CD14-positive monocyte (primary cell): ENCODE measurements around the gene C1orf50. TPM values are rescaled to one million over a fixed set of nuclear protein-coding genes. Genes with fewer than 3 reads are reported as not detected.
"Not testable (repeated sequence)": the region's sequence is repeated elsewhere in the genome, so short reads cannot be mapped to it uniquely, and the experiment has no call there.

Experiments used
- DNase-seq, 3 donors: peaks; one replicate each; pipeline ENCODE4 v3.0.0-alpha.2; 2011 to 2022
- H2AFZ ChIP-seq: 2 replicates; pipeline ENCODE4 v1.6.0; 2012; ENCODE audit warnings: mild to moderate bottlenecking, low read depth, low read length, inconsistent platforms; ENCODE audit not compliant: insufficient read depth, poor library complexity, severe bottlenecking
- H3K27ac ChIP-seq, 2 donors: 1 replicate in 1 of 2; 2 replicates in 1 of 2; pipeline ENCODE4 v1.5.1; 2012 to 2013; ENCODE audit warnings: low read length in 2 of 2, control low read depth in 1 of 2, inconsistent platforms in 1 of 2, low read depth in 1 of 2, mild to moderate bottlenecking in 1 of 2
- H3K27me3 ChIP-seq, 2 donors: one replicate each; pipeline versions ENCODE4 v1.6.0 to v1.6.1; 2011 to 2013; ENCODE audit warnings: low read length in 2 of 2; ENCODE audit not compliant: control insufficient read depth in 2 of 2, insufficient read depth in 2 of 2
- H3K36me3 ChIP-seq, 2 donors: replicated peaks in 1 of 2; 1 replicate in 1 of 2; 2 replicates in 1 of 2; pipeline versions ENCODE4 v1.5.1 to v1.6.1; 2012 to 2013; ENCODE audit warnings: low read length in 2 of 2, control low read depth in 1 of 2, inconsistent platforms in 1 of 2, mild to moderate bottlenecking in 1 of 2; ENCODE audit not compliant: insufficient read depth in 2 of 2, control insufficient read depth in 1 of 2
- H3K4me1 ChIP-seq, 2 donors: 1 replicate in 1 of 2; 2 replicates in 1 of 2; pipeline versions ENCODE4 v1.5.1 to v1.6.1; 2012 to 2013; ENCODE audit warnings: low read length in 2 of 2, control low read depth in 1 of 2, inconsistent platforms in 1 of 2, mild to moderate bottlenecking in 1 of 2, moderate library complexity in 1 of 2; ENCODE audit not compliant: insufficient read depth in 2 of 2, control insufficient read depth in 1 of 2
- H3K4me2 ChIP-seq: replicated peaks from 2 replicates; pipeline ENCODE3; 2012; ENCODE audit warnings: low read length, moderate library complexity, mild to moderate bottlenecking; ENCODE audit not compliant: poor library complexity, severe bottlenecking; ENCODE audit errors: extremely low read depth
- H3K4me3 ChIP-seq, 3 experiments: fragments of 200-600 bp in 1 of 3; sonication (generic) in 1 of 3; replicated peaks in 1 of 3; 1 replicate in 2 of 3; 2 replicates in 1 of 3; pipeline ENCODE4 v1.5.1; 2011 to 2013; ENCODE audit warnings: low read length in 3 of 3, mild to moderate bottlenecking in 3 of 3, control low read depth in 2 of 3, low read depth in 2 of 3, inconsistent platforms in 1 of 3, moderate library complexity in 1 of 3
- H3K79me2 ChIP-seq: 2 replicates; pipeline ENCODE4 v1.6.0; 2012; ENCODE audit warnings: mild to moderate bottlenecking, control low read depth, inconsistent platforms, low read length, moderate library complexity; ENCODE audit not compliant: insufficient read depth
- H3K9ac ChIP-seq: 2 replicates; pipeline ENCODE4 v1.6.0; 2017; ENCODE audit warnings: low read length, mild to moderate bottlenecking; ENCODE audit not compliant: insufficient read depth, poor library complexity, severe bottlenecking
- H3K9me3 ChIP-seq, 2 donors: replicated peaks in 1 of 2; 1 replicate in 1 of 2; 2 replicates in 1 of 2; pipeline versions ENCODE4 v1.5.1 to v1.6.1; 2012 to 2013; ENCODE audit warnings: low read length in 2 of 2, control low read depth in 1 of 2; ENCODE audit not compliant: control insufficient read depth in 1 of 2, insufficient read depth in 1 of 2
- H4K20me1 ChIP-seq: 2 replicates; pipeline ENCODE4 v1.6.0; 2012; ENCODE audit warnings: mild to moderate bottlenecking, low read length, control low read depth, moderate library complexity; ENCODE audit not compliant: insufficient read depth
- H3K27ac Mint-ChIP-seq, 7 donors: one replicate each; pipeline ENCODE4 v1.8.0; 2020; ENCODE audit warnings: mild to moderate bottlenecking in 7 of 7, mixed read lengths in 7 of 7, moderate library complexity in 6 of 7, inconsistent platforms in 2 of 7
- H3K27me3 Mint-ChIP-seq, 3 donors: one replicate each; pipeline ENCODE4 v1.8.0; 2021 to 2022; ENCODE audit warnings: low read depth in 3 of 3, mild to moderate bottlenecking in 3 of 3, mixed read lengths in 3 of 3, moderate library complexity in 3 of 3, inconsistent platforms in 1 of 3
- H3K36me3 Mint-ChIP-seq, 2 donors: one replicate each; pipeline ENCODE4 v1.8.0; 2020; ENCODE audit warnings: mixed read lengths in 2 of 2, inconsistent platforms in 1 of 2, mild to moderate bottlenecking in 1 of 2
- H3K4me1 Mint-ChIP-seq: one replicate; pipeline ENCODE4 v1.8.0; 2020; ENCODE audit warnings: mild to moderate bottlenecking, mixed read lengths
- H3K4me3 Mint-ChIP-seq, 2 donors: one replicate each; pipeline ENCODE4 v1.8.0; 2020; ENCODE audit warnings: mild to moderate bottlenecking in 2 of 2, mixed read lengths in 2 of 2, moderate library complexity in 1 of 2
- H3K9me3 Mint-ChIP-seq, 7 donors: one replicate each; pipeline ENCODE4 v1.8.0; 2020 to 2022; ENCODE audit warnings: mixed read lengths in 7 of 7, mild to moderate bottlenecking in 6 of 7, moderate library complexity in 6 of 7, inconsistent platforms in 2 of 7
- CTCF ChIP-seq: fragments of 200-600 bp; IDR thresholded peaks from one replicate; pipeline ENCODE4 v1.8.0; 2022; ENCODE audit warnings: antibody characterized with exemption, mild to moderate bottlenecking
- WGBS: methylation state at CpG from one replicate; pipeline ENCODE4 v1.1.5; 2013; ENCODE audit warnings: missing lambda C conversion rate; ENCODE audit not compliant: insufficient coverage; 5-methylcytosine and 5-hydroxymethylcytosine counted together
- intact Hi-C, 2 donors: fragments of 100-400 bp; cut with micrococcal nuclease; formaldehyde crosslinking; loops; one replicate each; pipeline versions ENCODE4 v1.15.0 to v1.15.1; 2023
- polyA plus RNA-seq, 3 donors: library from polyadenylated mRNA; depleted of rRNA in 1 of 3; unstranded in 2 of 3; stranded (reverse) in 1 of 3; fragments of 300-500 nt in 2 of 3; fragments of >200 nt in 1 of 3; fragmentation: Illumina TruSeq in 2 of 3; gene quantifications; 1 replicate in 2 of 3; 2 replicates in 1 of 3; pipeline ENCODE4 v1.2.3, GENCODE V29; 2012 to 2021

C1orf50 gene
- polyA plus RNA-seq, 3 donors, result 3.7 to 9.2 (median 4.3) TPM

GRCh38 chr1:42748461-42749410 is 18.3 kb upstream of the C1orf50 start:
- Histone ChIP-seq H3K9me3 (no peaks in the 10 kb centered on the region), H3K4me1 (peaks cover 18% of the 10 kb centered on the region in 2 donors), H3K27me3 (no peaks in the 10 kb centered on the region), H3K36me3 (peaks cover 45 to 70% of the 10 kb centered on the region in 2 donors), H3K4me2 (peak overlapping the region; percentile 45), H3K9ac (peak overlapping the region; percentile 41), H3K27ac (peak overlapping the region; percentile 54 to 72), H2AFZ (peak overlapping the region; percentile 43), H3K4me3 (peak overlapping the region in 1 of 3 experiments; percentile 28), H3K79me2 (no peaks in the 10 kb centered on the region), H4K20me1 (no peaks in the 10 kb centered on the region)
- Mint-ChIP-seq H3K4me3 (peak overlapping the region; percentile 66 to 70), H3K4me1 (peaks cover 28% of the 10 kb centered on the region), H3K36me3 (peaks cover 50 to 75% of the 10 kb centered on the region in 2 donors), H3K9me3 (peaks cover 0 to 6% (median 2%) of the 10 kb centered on the region in 7 donors), H3K27me3 (peaks cover 0 to 2% (median 2%) of the 10 kb centered on the region in 3 donors), H3K27ac (peak overlapping the region; percentile 53 to 92 (median 86))
- no peak for TF ChIP-seq CTCF
- peak in 2 of 3 donors; percentile 22 to 23 for DNase-seq
- intact Hi-C loops, result loop anchor here in 1 of 2 donors (10.0 kb wide), 1 partner anchor 404 kb away; no protein-coding TSS in a partner anchor
- 67% methylated on average over 12 of the region's 14 CpGs for WGBS

DNA sequence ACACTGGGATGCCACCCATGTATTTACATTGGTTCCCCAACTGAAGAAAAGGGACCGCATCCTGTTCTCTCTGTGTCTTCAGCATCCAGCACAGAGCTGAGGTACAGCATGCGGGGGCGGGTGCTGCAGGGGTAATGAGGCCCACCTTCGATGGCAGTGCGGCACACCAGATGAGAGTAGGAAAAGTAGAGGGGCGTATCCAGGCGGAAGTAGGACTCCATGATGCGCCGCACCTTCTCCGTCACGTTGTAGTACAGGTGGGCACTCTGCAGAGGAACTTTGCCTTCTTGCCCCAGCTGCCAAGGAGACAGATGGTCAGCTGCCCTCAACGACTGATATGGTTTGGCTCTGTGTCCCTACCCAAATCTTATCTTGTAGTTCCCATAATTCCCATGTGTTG is 17.0 kb upstream of the C1orf50 start:
- H3K9ac ChIP-seq, result no peak overlapping the region
- H3K4me1 ChIP-seq, result peaks cover 18% of the 10 kb centered on the region in 2 donors
- TF ChIP-seq CTCF, result no peak
- no peak overlapping the region for H3K4me2 ChIP-seq
- H3K27ac Mint-ChIP-seq, result peak overlapping the region in 3 of 7 donors; percentile 18 to 72 (median 55)
- H3K4me1 Mint-ChIP-seq, result peaks cover 28% of the 10 kb centered on the region
- no peak overlapping the region for H3K27ac ChIP-seq
- no peaks in the 10 kb centered on the region for H4K20me1 ChIP-seq
- WGBS, result 97% methylated on average over 11 of the region's 12 CpGs
- peaks cover 0 to 2% (median 2%) of the 10 kb centered on the region in 3 donors for H3K27me3 Mint-ChIP-seq
- no peaks in the 10 kb centered on the region for H3K79me2 ChIP-seq
- no peak overlapping the region for H3K4me3 ChIP-seq
- H3K9me3 Mint-ChIP-seq, result peaks cover 0 to 6% (median 2%) of the 10 kb centered on the region in 7 donors
- no peaks in the 10 kb centered on the region for H3K27me3 ChIP-seq
- no peak overlapping the region for H2AFZ ChIP-seq
- H3K36me3 ChIP-seq, result peaks cover 58 to 83% of the 10 kb centered on the region in 2 donors
- DNase-seq, result no peak
- H3K9me3 ChIP-seq, result no peaks in the 10 kb centered on the region
- H3K36me3 Mint-ChIP-seq, result peaks cover 62 to 87% of the 10 kb centered on the region in 2 donors
- no peak overlapping the region for H3K4me3 Mint-ChIP-seq
- intact Hi-C loops, result no loop called here

DNA sequence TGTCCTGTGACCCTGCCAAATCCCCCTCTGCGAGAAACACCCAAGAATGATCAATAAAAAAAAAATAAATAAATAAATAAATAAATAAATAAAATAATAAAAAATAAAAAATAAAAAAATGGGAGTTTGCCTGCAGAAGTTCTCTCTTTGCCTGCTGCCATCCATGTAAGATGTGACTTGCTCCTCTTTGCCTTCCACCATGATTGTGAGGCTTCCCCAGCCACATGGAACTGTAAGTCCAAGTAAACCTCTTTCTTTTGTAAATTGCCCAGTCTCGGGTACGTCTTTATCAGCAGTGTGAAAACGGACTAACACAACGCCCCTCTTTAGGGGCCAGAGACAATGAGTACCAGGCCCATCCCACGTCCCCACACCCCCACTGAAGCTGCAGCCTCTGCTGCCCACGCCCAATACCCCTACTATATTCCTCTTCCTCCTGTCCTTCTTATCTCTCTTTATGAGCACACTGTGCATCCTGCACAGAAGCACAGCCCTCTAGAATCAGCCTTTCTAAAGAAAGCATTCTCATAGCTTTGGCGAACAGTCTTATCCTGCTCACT is 15.5 kb upstream of the C1orf50 start:
- H3K9me3 ChIP-seq, H2AFZ ChIP-seq, H3K79me2 ChIP-seq, H3K9me3 Mint-ChIP-seq, H3K4me3 Mint-ChIP-seq, H3K9ac ChIP-seq, DNase-seq, intact Hi-C loops, H3K27me3 ChIP-seq, H3K4me3 ChIP-seq, H4K20me1 ChIP-seq, H3K27me3 Mint-ChIP-seq, H3K4me2 ChIP-seq: not testable (repeated sequence)
- WGBS, result 97% methylated on average over 7 of the region's 8 CpGs
- peak overlapping the region in 1 of 2 donors; percentile 23 for H3K27ac ChIP-seq
- peak overlapping the region in 2 of 7 donors; percentile 18 to 76 for H3K27ac Mint-ChIP-seq
- peaks cover 18% of the 10 kb centered on the region in 2 donors for H3K4me1 ChIP-seq
- peaks cover 64 to 84% of the 10 kb centered on the region in 2 donors for H3K36me3 ChIP-seq
- peaks cover 64 to 87% of the 10 kb centered on the region in 2 donors for H3K36me3 Mint-ChIP-seq
- peaks cover 28% of the 10 kb centered on the region for H3K4me1 Mint-ChIP-seq
